Retinal pigment epithelial cell (primary cell): ENCODE measurements around the gene NINJ2.

Source experiments
- DNase-seq: peaks from one replicate; pipeline ENCODE4 v3.0.0-alpha.2; 2010; ENCODE audit warnings: low read depth
- H3K4me3 ChIP-seq: 2 replicates; pipeline ENCODE4 v1.5.1; 2011; ENCODE audit warnings: mild to moderate bottlenecking, low read length, control low read depth, moderate library complexity
- CTCF ChIP-seq: conservative IDR thresholded peaks from 2 replicates; pipeline ENCODE4 v1.5.1; 2011; ENCODE audit warnings: low read depth, low read length, control low read depth, inconsistent platforms

The NINJ2 gene

GRCh38 chr12:617304-617915 is 45.8 kb downstream of the NINJ2 start:
- no peak for TF ChIP-seq CTCF
- H3K4me3 ChIP-seq: no peak overlapping the region

GRCh38 chr12:615620-616019 is 47.6 kb downstream of the NINJ2 start:
- no peak for DNase-seq
- no peak overlapping the region for H3K4me3 ChIP-seq
- no peak for TF ChIP-seq CTCF

More at GRCh38 chr12:617304-617915, 45.8 kb downstream of the NINJ2 start:
- no peak for DNase-seq

GRCh38 chr12:614411-614970 is 48.8 kb downstream of the NINJ2 start:
- peak; percentile 35 for TF ChIP-seq CTCF
- no peak for DNase-seq

GRCh38 chr12:613996-614395 is 49.2 kb downstream of the NINJ2 start:
- no peak for DNase-seq
- no peak for TF ChIP-seq CTCF
- no peak overlapping the region for H3K4me3 ChIP-seq

More at GRCh38 chr12:614411-614970, 48.8 kb downstream of the NINJ2 start:
- H3K4me3 ChIP-seq: no peak overlapping the region

GRCh38 chr12:612886-613285 is 50.4 kb downstream of the NINJ2 start:
- DNase-seq: no peak
- no peak overlapping the region for H3K4me3 ChIP-seq
- no peak for TF ChIP-seq CTCF

- DNase-seq: no peak
- H3K4me3 ChIP-seq: no peak overlapping the region
- no peak for TF ChIP-seq CTCF
Measured at GRCh38 chr12:612293-612692, 51.0 kb downstream of the NINJ2 start.

GRCh38 chr12:611721-612120 is 51.5 kb downstream of the NINJ2 start:
- TF ChIP-seq CTCF: no peak
- no peak overlapping the region for H3K4me3 ChIP-seq
- no peak for DNase-seq
